ENCODE measurements around the gene CRLF2. TPM values are rescaled to one million over a fixed set of nuclear protein-coding genes. Genes with fewer than 3 reads are reported as not detected.

The CRLF2 gene
- total RNA-seq, 6 experiments from 2014 or later = 0.15 to 0.16 TPM; not detected in 4

DNA sequence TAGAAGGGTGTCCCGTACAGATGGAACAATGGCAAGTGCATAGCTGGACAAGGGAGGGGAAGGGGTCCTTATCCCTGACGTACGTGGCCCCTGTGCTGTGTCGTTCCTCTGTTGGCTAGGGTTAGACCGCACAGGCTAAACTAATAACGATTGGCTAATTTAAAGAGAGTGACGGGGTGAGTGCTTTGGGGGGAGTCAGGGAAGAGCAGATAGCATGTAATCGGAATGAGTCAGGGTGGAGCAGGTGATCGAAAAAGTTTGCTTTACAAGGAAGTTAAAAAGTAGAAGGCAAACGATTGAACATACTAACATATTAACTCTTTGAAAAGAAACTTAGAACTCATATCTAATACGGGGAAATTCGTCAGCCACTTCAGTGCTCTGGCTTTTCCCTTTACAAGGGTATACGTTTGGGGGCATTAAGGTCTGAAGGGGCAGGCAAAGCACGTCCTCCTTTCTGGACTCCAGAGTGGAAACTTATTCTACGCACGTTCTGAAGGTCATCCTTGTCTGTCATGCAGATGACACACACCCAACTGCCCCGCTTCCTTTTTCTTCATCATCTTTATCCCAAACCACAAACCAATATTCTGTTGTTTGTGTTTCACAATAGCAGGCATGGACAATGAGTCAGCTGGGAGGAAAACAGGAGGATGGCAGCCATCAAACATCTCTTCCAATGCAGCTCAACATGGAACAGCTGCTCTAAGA lies 10.2 kb upstream of the CRLF2 start:
- Mint-ChIP-seq H3K27ac (no peak overlapping the region), H3K4me1 (ENCODE audit: low read depth) (peaks cover 12% of the 10 kb centered on the region), H3K27me3 (ENCODE audit: insufficient read depth) (peaks cover 3% of the 10 kb centered on the region; the same call in 1 of the 2 replicates), H3K9me3 (peaks cover 33% of the 10 kb centered on the region), H3K36me3 (ENCODE audit: low read depth) (peaks cover 6% of the 10 kb centered on the region), H3K4me3 (no peak overlapping the region; the same call in 1 of the 2 replicates)
- TF ChIP-seq, protein P1, sequence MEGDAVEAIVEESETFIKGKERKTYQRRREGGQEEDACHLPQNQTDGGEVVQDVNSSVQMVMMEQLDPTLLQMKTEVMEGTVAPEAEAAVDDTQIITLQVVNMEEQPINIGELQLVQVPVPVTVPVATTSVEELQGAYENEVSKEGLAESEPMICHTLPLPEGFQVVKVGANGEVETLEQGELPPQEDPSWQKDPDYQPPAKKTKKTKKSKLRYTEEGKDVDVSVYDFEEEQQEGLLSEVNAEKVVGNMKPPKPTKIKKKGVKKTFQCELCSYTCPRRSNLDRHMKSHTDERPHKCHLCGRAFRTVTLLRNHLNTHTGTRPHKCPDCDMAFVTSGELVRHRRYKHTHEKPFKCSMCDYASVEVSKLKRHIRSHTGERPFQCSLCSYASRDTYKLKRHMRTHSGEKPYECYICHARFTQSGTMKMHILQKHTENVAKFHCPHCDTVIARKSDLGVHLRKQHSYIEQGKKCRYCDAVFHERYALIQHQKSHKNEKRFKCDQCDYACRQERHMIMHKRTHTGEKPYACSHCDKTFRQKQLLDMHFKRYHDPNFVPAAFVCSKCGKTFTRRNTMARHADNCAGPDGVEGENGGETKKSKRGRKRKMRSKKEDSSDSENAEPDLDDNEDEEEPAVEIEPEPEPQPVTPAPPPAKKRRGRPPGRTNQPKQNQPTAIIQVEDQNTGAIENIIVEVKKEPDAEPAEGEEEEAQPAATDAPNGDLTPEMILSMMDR (IDR thresholded peaks at IDR 0.05) = no peak
- peak; percentile 72 for DNase-seq

DNA sequence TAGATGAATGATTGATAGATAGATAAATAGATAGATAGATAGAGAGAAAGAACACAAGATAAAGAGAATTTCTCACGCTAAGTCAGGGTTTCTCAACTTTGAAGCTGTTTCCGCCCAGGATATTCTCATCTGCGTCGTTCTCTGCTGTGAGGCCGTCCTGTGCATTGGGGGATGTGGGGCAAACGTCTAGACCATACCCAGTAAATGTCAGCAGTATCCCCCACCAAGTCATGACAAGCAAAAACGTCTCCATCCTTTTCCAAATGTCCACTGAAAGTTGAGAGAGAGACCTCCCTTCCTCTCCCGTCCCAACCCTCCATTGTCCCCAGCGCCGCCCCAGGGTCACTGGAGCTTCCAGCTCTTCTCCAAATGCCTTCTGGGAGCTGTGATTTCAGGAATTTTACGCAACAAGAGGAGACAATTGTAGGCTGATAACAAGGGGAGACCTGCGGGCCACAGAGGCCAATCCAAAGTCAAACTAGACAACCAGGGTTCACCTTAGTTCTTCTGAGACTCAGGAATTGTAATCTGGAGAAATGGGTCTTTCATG lies 8.9 kb upstream of the CRLF2 start:
- TF ChIP-seq, protein P1 (IDR thresholded peaks at IDR 0.05) = no peak
- Mint-ChIP-seq H3K9me3 (peaks cover 23% of the 10 kb centered on the region), H3K27ac (no peak overlapping the region), H3K36me3 (ENCODE audit: low read depth) (peaks cover 6% of the 10 kb centered on the region), H3K27me3 (ENCODE audit: insufficient read depth) (no peaks in the 10 kb centered on the region), H3K4me3 (no peak overlapping the region), H3K4me1 (ENCODE audit: low read depth) (peaks cover 17% of the 10 kb centered on the region)
- DNase-seq = no peak

DNA sequence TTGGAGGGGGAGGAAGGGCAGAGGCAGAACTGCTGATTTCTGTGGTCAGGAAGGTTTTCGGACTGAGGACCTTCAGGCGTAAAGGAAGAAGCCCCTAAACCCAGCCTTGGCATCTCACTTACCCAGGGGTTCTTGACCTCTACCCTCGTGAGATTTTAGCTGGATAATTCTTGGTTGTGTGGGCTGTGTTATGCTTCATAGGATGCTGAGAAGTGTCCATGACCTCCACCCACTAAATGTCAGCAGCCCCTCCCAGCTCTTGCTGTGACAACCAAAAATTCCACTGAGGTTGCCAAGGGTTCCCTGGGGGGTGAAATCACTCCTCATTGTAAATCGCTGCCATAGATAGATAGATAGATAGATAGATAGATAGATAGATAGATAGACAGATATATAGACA lies 5.8 kb upstream of the CRLF2 start:
- Mint-ChIP-seq H3K27me3 (ENCODE audit: insufficient read depth) (no peaks in the 10 kb centered on the region), H3K27ac (no peak overlapping the region), H3K9me3 (peaks cover 9% of the 10 kb centered on the region), H3K4me1 (ENCODE audit: low read depth) (peaks cover 16% of the 10 kb centered on the region), H3K36me3 (ENCODE audit: low read depth) (peaks cover 3% of the 10 kb centered on the region), H3K4me3 (no peak overlapping the region)
- no peak for DNase-seq
- TF ChIP-seq, protein P1 (IDR thresholded peaks at IDR 0.05) = no peak

DNA sequence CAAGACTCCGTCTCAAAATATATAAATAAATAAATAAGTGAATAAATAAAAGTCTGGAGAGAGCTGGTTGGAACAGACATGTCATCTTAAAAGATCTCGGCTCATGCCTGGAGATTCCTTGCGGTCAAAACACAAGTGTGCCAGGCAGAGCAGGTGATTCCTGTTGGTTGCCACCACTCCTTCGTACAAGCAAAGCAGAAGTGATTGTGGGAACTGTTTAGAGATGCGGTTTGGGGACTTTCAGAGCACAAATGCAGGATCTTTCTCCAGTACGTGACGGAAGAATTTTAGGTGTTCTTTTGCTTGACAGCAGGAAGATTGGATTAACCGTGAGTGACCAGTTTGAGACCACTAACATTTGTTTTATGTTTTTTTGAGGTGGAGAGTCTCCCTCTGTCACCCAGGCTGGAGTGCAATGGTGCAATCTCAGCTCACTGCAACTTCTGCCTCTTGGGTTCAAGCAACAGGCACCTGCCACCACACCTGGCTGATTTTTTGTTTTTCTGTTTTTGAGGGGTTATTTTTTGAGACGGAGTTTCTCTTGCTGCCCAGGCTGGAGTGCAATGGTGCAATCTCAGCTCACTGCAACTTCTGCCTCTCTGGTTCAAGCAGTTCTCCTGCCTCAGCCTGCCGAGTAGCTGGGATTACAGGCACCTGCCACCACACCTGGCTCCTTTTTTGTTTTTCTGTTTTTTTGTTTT lies 2.8 kb upstream of the CRLF2 start:
- no peaks in the 10 kb centered on the region for H3K36me3 Mint-ChIP-seq (ENCODE audit: low read depth)
- peaks cover 12% of the 10 kb centered on the region for H3K4me1 Mint-ChIP-seq (ENCODE audit: low read depth)
- DNase-seq = no peak
- H3K27ac Mint-ChIP-seq = no peak overlapping the region
- TF ChIP-seq, protein P1 (IDR thresholded peaks at IDR 0.05) = no peak
- no peak overlapping the region for H3K4me3 Mint-ChIP-seq
- H3K27me3 Mint-ChIP-seq (ENCODE audit: insufficient read depth) = peaks cover 5% of the 10 kb centered on the region
- H3K9me3 Mint-ChIP-seq = peaks cover 5% of the 10 kb centered on the region; the same call in 1 of the 2 replicates

DNA sequence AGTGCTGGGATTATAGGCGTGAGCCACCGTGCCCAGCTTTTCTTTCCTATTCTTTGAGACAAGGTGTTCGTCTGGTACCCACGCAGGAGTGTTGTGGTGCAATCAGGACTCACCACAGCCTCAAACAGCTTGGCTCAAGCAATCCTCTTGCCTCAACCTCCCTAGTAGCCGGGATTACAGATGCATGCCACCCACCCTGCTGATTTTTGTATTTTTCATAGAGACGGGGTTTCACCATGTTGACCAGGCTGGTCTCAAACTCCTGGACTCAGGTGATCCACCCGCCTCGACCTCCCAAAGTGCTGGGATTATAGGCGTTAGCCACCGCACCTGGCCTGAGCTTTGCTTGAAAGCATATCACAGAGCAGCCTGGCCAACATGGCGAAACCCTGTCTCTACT lies 1.5 kb upstream of the CRLF2 start:
- Mint-ChIP-seq H3K9me3 (peaks cover 5% of the 10 kb centered on the region; the same call in 1 of the 2 replicates), H3K4me1 (ENCODE audit: low read depth) (peaks cover 12% of the 10 kb centered on the region), H3K36me3 (ENCODE audit: low read depth) (no peaks in the 10 kb centered on the region), H3K27me3 (ENCODE audit: insufficient read depth) (peaks cover 6% of the 10 kb centered on the region), H3K27ac (no peak overlapping the region), H3K4me3 (no peak overlapping the region)
- no peak for DNase-seq
- TF ChIP-seq, protein P1 (IDR thresholded peaks at IDR 0.05) = no peak

Measured in HFFc6 (cell line).